GM23248 (cell line): Measurements from ENCODE around the gene PRCC. TPM values are rescaled to one million over a fixed set of nuclear protein-coding genes. Genes with fewer than 3 reads are reported as not detected.

Source experiments
- DNase-seq: peaks from one replicate; pipeline ENCODE4 v3.0.0-alpha.2; 2015
- H2AFZ ChIP-seq: fragments of 200-600 bp; sonication (generic); 2 replicates; pipeline ENCODE4 v1.6.1; 2016; ENCODE audit warnings: antibody characterized with exemption
- H3F3A ChIP-seq: fragments of 200-600 bp; sonication (generic); 2 replicates; pipeline ENCODE4 v1.6.1; 2016; ENCODE audit warnings: mild to moderate bottlenecking, antibody characterized with exemption, mixed run types; ENCODE audit not compliant: insufficient read depth
- H3K27ac ChIP-seq: fragments of 200-600 bp; sonication (generic); 2 replicates; pipeline ENCODE4 v1.5.1; 2016; ENCODE audit warnings: mild to moderate bottlenecking
- H3K27me3 ChIP-seq: fragments of 200-600 bp; sonication (generic); replicated peaks from 2 replicates; pipeline ENCODE4 v1.6.1; 2016; ENCODE audit warnings: mild to moderate bottlenecking; ENCODE audit not compliant: insufficient read depth
- H3K36me3 ChIP-seq: fragments of 200-600 bp; sonication (generic); 2 replicates; pipeline ENCODE4 v1.6.1; 2016; ENCODE audit warnings: low read depth, mild to moderate bottlenecking
- H3K4me1 ChIP-seq: fragments of 200-600 bp; sonication (generic); 2 replicates; pipeline ENCODE4 v1.6.1; 2016; ENCODE audit warnings: mild to moderate bottlenecking; ENCODE audit not compliant: insufficient read depth
- H3K4me2 ChIP-seq: fragments of 200-600 bp; sonication (generic); one replicate; pipeline ENCODE4 v1.6.1; 2016; ENCODE audit warnings: mild to moderate bottlenecking; ENCODE audit not compliant: unreplicated experiment
- H3K4me3 ChIP-seq: fragments of 200-600 bp; sonication (generic); 2 replicates; pipeline ENCODE4 v1.5.1; 2016; ENCODE audit warnings: mild to moderate bottlenecking
- H3K79me2 ChIP-seq: fragments of 200-600 bp; sonication (generic); 2 replicates; pipeline ENCODE4 v1.6.1; 2016; ENCODE audit warnings: mild to moderate bottlenecking; ENCODE audit not compliant: insufficient read depth
- H3K9ac ChIP-seq: fragments of 200-600 bp; sonication (generic); 2 replicates; pipeline ENCODE4 v1.6.1; 2016; ENCODE audit warnings: mild to moderate bottlenecking
- H3K9me2 ChIP-seq: fragments of 200-600 bp; sonication (generic); 2 replicates; pipeline ENCODE4 v1.6.1; 2016; ENCODE audit warnings: mixed run types, mild to moderate bottlenecking, moderate library complexity; ENCODE audit not compliant: insufficient read depth
- H3K9me3 ChIP-seq: fragments of 200-600 bp; sonication (generic); one replicate; pipeline ENCODE4 v1.6.1; 2017; ENCODE audit warnings: low read depth
- H4K20me1 ChIP-seq: fragments of 200-600 bp; sonication (generic); 2 replicates; pipeline ENCODE4 v1.6.0; 2016; ENCODE audit not compliant: insufficient read depth
- EZH2 ChIP-seq: fragments of 200-600 bp; sonication (generic); IDR thresholded peaks from 2 replicates; pipeline ENCODE4 v1.6.1; 2018; ENCODE audit warnings: antibody characterized with exemption, mild to moderate bottlenecking; ENCODE audit not compliant: insufficient read depth, poor library complexity, severe bottlenecking
- EZH2phosphoT487 ChIP-seq: fragments of 200-600 bp; sonication (generic); IDR thresholded peaks from 2 replicates; pipeline ENCODE4 v1.6.1; 2018; ENCODE audit warnings: antibody characterized with exemption, moderate library complexity, mild to moderate bottlenecking, low read depth; ENCODE audit not compliant: insufficient read depth
- WGBS, 2 experiments: methylation state at CpG; one replicate each; pipeline ENCODE4 v1.1.6; 2015 to 2017; ENCODE audit warnings: low lambda C conversion rate in 2 of 2, low coverage in 1 of 2; ENCODE audit errors: missing lambda C conversion rate in 2 of 2; 5-methylcytosine and 5-hydroxymethylcytosine counted together
- in situ Hi-C: fragments of 300-500 bp; cut with MboI; formaldehyde crosslinking; loops from 2 replicates; pipeline ENCODE4 v1.15.0; 2020
- polyA plus RNA-seq: library from polyadenylated mRNA; unstranded; fragments of >200 nt; fragmentation: Nextera tagmentation; extraction: Ambion mirVana; gene quantifications from 2 replicates; pipeline ENCODE4 v1.2.1, GENCODE V29; 2016
- total RNA-seq: library from RNA; depleted of rRNA; stranded (reverse); fragments of >200 nt; shearing (Covaris generic); gene quantifications from 2 replicates; pipeline ENCODE4 v1.2.3, GENCODE V29; 2014

Gene PRCC
- total and polyA plus RNA-seq, 2 experiments from 2014 or later = 32.4 to 57.0 TPM

DNA sequence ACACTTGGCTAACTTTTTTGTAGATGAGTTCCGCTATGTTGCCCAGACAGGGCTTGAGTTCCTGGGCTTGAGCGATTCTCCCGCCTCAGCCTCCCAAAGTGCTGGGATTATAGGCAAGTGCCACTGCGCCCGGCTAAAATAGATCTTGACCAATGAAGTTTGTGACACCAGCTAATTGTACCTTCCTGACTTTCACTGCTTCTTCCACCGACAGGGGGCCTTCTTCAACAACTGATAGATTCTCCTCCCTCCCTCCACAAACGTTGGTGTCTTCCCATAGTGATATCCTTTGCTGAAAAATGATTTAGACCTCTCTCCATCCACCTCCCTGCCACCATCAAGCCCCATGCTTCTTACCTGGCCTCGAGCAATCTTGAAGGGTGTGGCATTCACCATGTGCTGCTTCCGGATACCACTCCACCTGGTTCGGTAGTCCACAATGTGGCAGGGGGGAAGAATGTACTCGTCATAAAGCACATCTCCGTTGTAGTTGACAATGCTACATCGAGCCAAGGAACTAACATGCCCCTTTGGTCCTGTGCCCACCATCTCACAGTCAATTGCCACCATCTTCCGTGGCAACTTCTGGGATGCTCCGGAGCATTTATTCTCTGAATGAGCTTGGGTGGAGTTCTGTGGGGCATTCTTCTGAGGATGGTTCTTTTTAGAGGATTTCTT, 40.6 kb upstream of the PRCC start:
- H3K36me3 ChIP-seq = peaks cover 25% of the 10 kb centered on the region; the same call in 1 of the 2 replicates
- no peaks in the 10 kb centered on the region for H3K9me3 ChIP-seq
- no peaks in the 10 kb centered on the region for H3K9me2 ChIP-seq
- H3K9ac ChIP-seq = peak overlapping the region; percentile 99
- TF ChIP-seq EZH2 (no peak), EZH2phosphoT487 (no peak)
- 0 out of 2 replicates have a peak overlapping the region, but pooled peaks have one; percentile 1 for H3K27ac ChIP-seq
- peaks cover 6% of the 10 kb centered on the region; the same call in 1 of the 2 replicates for H3F3A ChIP-seq
- H3K4me1 ChIP-seq = peaks cover 29% of the 10 kb centered on the region
- DNase-seq = peak; percentile 87
- in situ Hi-C loops = no loop called here
- no peaks in the 10 kb centered on the region for H3K27me3 ChIP-seq
- WGBS, 2 experiments = 25 to 26% methylated on average over 15 of the region's 15 CpGs
- no peaks in the 10 kb centered on the region for H4K20me1 ChIP-seq
- H3K4me3 ChIP-seq = peak overlapping the region; percentile 99
- peak overlapping the region; percentile 98 for H3K4me2 ChIP-seq
- no peak overlapping the region for H2AFZ ChIP-seq
- H3K79me2 ChIP-seq = peaks cover 78% of the 10 kb centered on the region

GRCh38 chr1:156727492-156727891, 39.8 kb upstream of the PRCC start:
- H3K4me2 ChIP-seq = peak overlapping the region; percentile 98
- H3K9me3 ChIP-seq = no peaks in the 10 kb centered on the region
- H3K36me3 ChIP-seq = peaks cover 21% of the 10 kb centered on the region; the same call in 1 of the 2 replicates
- H3F3A ChIP-seq = peaks cover 6% of the 10 kb centered on the region; the same call in 1 of the 2 replicates
- peak; percentile 22 for DNase-seq
- peak overlapping the region; percentile 99 for H3K9ac ChIP-seq
- peaks cover 71% of the 10 kb centered on the region for H3K79me2 ChIP-seq
- 22 to 31% methylated on average over 7 of the region's 7 CpGs for WGBS, 2 experiments
- peak overlapping the region; percentile 99 for H3K4me3 ChIP-seq
- no peaks in the 10 kb centered on the region for H4K20me1 ChIP-seq
- H3K4me1 ChIP-seq = peaks cover 29% of the 10 kb centered on the region
- H3K27me3 ChIP-seq = no peaks in the 10 kb centered on the region
- in situ Hi-C loops = no loop called here
- TF ChIP-seq EZH2 (no peak), EZH2phosphoT487 (no peak)
- no peaks in the 10 kb centered on the region for H3K9me2 ChIP-seq
- H3K27ac ChIP-seq = peak overlapping the region; percentile 96
- no peak overlapping the region for H2AFZ ChIP-seq

DNA sequence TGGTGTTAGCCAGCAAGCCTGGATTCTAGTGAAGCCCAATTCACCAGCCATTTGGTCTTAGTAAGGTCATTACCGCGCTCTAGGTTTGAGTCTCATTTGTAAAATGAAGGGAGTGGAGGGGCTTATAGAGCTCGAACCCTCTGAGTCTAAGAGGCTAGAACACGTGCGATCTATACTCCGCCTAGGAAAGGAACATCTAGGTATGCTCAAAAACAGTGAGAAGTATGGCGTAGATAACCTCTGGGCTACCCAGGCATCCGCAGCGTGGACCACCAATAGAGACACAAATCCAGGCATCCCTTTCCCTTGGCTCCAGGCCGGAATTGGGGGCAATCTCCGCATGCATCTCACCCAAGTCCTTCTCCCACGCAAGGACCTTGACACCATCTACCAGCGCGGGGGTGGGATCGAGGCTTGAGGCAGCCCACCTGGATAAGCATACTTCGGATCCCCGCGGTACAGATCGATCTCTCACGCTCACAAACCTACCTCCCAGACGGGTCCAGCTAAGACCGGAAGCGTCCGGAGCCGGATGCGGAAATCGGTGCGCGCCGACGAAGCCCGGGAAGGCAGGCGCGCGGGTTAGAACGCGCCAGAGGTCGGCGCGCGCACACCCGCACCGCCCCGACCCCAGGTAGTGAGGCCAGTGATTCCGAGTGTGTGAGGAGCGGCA, 39.3 kb upstream of the PRCC start, which contains the start of gene METTL25B:
Gene METTL25B (plus strand): TSS at position 544 of the 673 bp plus-strand sequence. CDS start 636 bp downstream, outside the sequence.
- no peaks in the 10 kb centered on the region for H3K9me2 ChIP-seq
- in situ Hi-C loops = no loop called here
- H3K79me2 ChIP-seq = peaks cover 66% of the 10 kb centered on the region
- peak within 1 kb of the TSS; percentile 92 for H2AFZ ChIP-seq
- peaks cover 16% of the 10 kb centered on the region; the same call in 1 of the 2 replicates for H3K36me3 ChIP-seq
- H3K27ac ChIP-seq = peak within 1 kb of the TSS; percentile 96
- H3K9ac ChIP-seq = peak within 1 kb of the TSS; percentile 99
- no peaks in the 10 kb centered on the region for H3K27me3 ChIP-seq
- H3K9me3 ChIP-seq = no peaks in the 10 kb centered on the region
- H3K4me2 ChIP-seq = peak within 1 kb of the TSS; percentile 98
- no peaks in the 10 kb centered on the region for H4K20me1 ChIP-seq
- peak; percentile 95 for DNase-seq
- no peak for TF ChIP-seq EZH2phosphoT487
- WGBS, 2 experiments = 1% methylated on average over 45 of the region's 46 CpGs
- H3K4me3 ChIP-seq = peak within 1 kb of the TSS; percentile 99
- peaks cover 6% of the 10 kb centered on the region; the same call in 1 of the 2 replicates for H3F3A ChIP-seq
- peaks cover 29% of the 10 kb centered on the region for H3K4me1 ChIP-seq

DNA sequence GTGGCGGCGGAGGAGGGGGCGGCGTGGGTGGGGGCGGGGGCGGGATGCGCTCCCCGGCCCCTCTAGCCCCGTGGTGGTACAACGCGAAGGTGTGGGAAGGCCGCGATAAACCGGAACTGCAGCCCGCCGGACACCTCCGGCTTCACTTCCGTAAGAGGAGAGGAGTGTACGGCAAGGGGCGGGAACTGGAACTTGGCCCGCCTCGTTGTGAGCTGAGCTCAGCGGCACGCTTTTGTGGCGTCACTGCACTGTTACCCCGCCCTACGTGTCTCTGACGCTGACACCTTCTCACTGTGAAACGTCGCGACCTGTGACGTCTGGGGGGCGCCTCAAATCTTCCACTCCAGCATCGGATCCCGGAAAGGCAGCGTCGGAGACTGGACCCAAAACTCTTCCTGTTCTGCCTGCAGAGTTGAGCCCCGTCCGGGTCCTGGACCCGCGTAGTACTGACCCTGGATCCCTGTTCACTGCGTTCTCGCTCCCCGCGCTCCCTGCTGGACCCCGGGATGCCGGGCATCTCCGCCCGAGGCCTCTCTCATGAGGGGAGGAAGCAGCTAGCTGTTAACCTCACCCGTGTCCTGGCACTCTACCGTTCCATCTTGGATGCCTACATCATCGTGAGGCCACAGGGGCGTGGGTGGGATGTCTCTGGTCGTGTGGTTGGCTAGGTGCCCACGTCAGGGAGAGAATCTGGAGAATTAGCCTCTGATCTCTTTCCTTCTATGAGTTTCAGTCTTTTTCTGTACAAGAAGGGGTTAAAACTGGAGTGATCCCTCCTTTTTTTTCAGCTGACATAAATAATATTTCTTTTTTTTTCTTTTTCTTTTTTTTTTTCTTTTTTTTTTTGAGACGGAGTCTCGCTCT, 38.5 kb upstream of the PRCC start, which contains the start of gene ISG20L2:
Gene ISG20L2 (minus strand): TSS at position 168 of the 864 bp plus-strand sequence. CDS start 1,114 bp downstream, outside the sequence.
- WGBS, 2 experiments = 2 to 3% methylated on average over 43 to 56 of the region's 57 CpGs
- Histone ChIP-seq H4K20me1 (no peaks in the 10 kb centered on the region), H3K9me3 (no peaks in the 10 kb centered on the region), H3K36me3 (peaks cover 11% of the 10 kb centered on the region; the same call in 1 of the 2 replicates), H3K9me2 (no peaks in the 10 kb centered on the region), H2AFZ (peak within 1 kb of the TSS; percentile 92), H3F3A (peaks cover 6% of the 10 kb centered on the region; the same call in 1 of the 2 replicates), H3K4me2 (peak within 1 kb of the TSS; percentile 98), H3K79me2 (peaks cover 58% of the 10 kb centered on the region), H3K9ac (peak within 1 kb of the TSS; percentile 99), H3K27ac (peak within 1 kb of the TSS; percentile 96), H3K4me3 (peak within 1 kb of the TSS; percentile 99), H3K27me3 (no peaks in the 10 kb centered on the region), H3K4me1 (peaks cover 29% of the 10 kb centered on the region)
- TF ChIP-seq EZH2phosphoT487 (no peak), EZH2 (no peak)
- in situ Hi-C loops = no loop called here
- DNase-seq = peak; percentile 100
